SJCRH30 (cell line): ENCODE results near the gene ZNF410. TPM values are rescaled to one million over a fixed set of nuclear protein-coding genes. Genes with fewer than 3 reads are reported as not detected.
"Not testable (repeated sequence)": the region's sequence is repeated elsewhere in the genome, so short reads cannot be mapped to it uniquely, and the experiment has no call there.

Source experiments
- DNase-seq, 2 experiments: peaks; one replicate each; pipeline ENCODE4 v3.0.0-alpha.2; 2015 to 2020
- H3K27ac ChIP-seq: fragments of 250-450 bp; sonication (Bioruptor Pico); 2 replicates; pipeline ENCODE4 v1.5.1; 2020; ENCODE audit warnings: mild to moderate bottlenecking, moderate library complexity
- H3K27me3 ChIP-seq: fragments of 250-450 bp; sonication (Bioruptor Pico); 2 replicates; pipeline ENCODE4 v1.5.1; 2020; ENCODE audit warnings: mild to moderate bottlenecking, moderate library complexity
- H3K36me3 ChIP-seq: fragments of 250-450 bp; sonication (Bioruptor Pico); 2 replicates; pipeline ENCODE4 v1.5.1; 2020; ENCODE audit warnings: mild to moderate bottlenecking, moderate library complexity
- H3K4me1 ChIP-seq: fragments of 250-450 bp; sonication (Bioruptor Pico); 2 replicates; pipeline ENCODE4 v1.5.1; 2020; ENCODE audit warnings: mild to moderate bottlenecking, moderate library complexity
- H3K4me3 ChIP-seq: fragments of 250-450 bp; sonication (Bioruptor Pico); 2 replicates; pipeline ENCODE4 v1.5.1; 2020; ENCODE audit warnings: mild to moderate bottlenecking, moderate library complexity
- H3K9me3 ChIP-seq: fragments of 250-450 bp; sonication (Bioruptor Pico); replicated peaks from 2 replicates; pipeline ENCODE4 v1.5.1; 2020; ENCODE audit warnings: mild to moderate bottlenecking, moderate library complexity
- total RNA-seq: library from RNA; depleted of rRNA; stranded (reverse); fragments of >200 nt; shearing (Covaris generic); gene quantifications from 2 replicates; pipeline ENCODE4 v1.2.3, GENCODE V29; 2014

The ZNF410 gene
- total RNA-seq, 1 experiment from 2014 or later = 58.0 TPM

- H3K27ac ChIP-seq = no peak overlapping the region
- H3K9me3 ChIP-seq = no peaks in the 10 kb centered on the region
- no peak for DNase-seq
- H3K4me1 ChIP-seq = no peaks in the 10 kb centered on the region
- H3K27me3 ChIP-seq = no peaks in the 10 kb centered on the region
- H3K4me3 ChIP-seq = no peak overlapping the region
- H3K36me3 ChIP-seq = no peaks in the 10 kb centered on the region
Measured at GRCh38 chr14:73870525-73871235, 16.0 kb upstream of the ZNF410 start.

GRCh38 chr14:73873660-73874059, 13.0 kb upstream of the ZNF410 start:
- H3K4me3 ChIP-seq = no peak overlapping the region
- no peaks in the 10 kb centered on the region for H3K9me3 ChIP-seq
- H3K4me1 ChIP-seq = no peaks in the 10 kb centered on the region
- H3K36me3 ChIP-seq = no peaks in the 10 kb centered on the region
- H3K27ac ChIP-seq = no peak overlapping the region
- H3K27me3 ChIP-seq = no peaks in the 10 kb centered on the region
- DNase-seq = no peak

GRCh38 chr14:73877790-73878189, 8.9 kb upstream of the ZNF410 start:
- no peak overlapping the region for H3K4me3 ChIP-seq
- H3K4me1 ChIP-seq = no peaks in the 10 kb centered on the region
- H3K27ac ChIP-seq = no peak overlapping the region
- no peaks in the 10 kb centered on the region for H3K27me3 ChIP-seq
- no peaks in the 10 kb centered on the region for H3K9me3 ChIP-seq
- DNase-seq = no peak
- 0 out of 2 replicates have a peak, but pooled peaks cover 2% of the 10 kb centered on the region for H3K36me3 ChIP-seq

GRCh38 chr14:73878436-73878835, 8.2 kb upstream of the ZNF410 start:
- H3K4me1 ChIP-seq = no peaks in the 10 kb centered on the region
- no peaks in the 10 kb centered on the region for H3K27me3 ChIP-seq
- no peak overlapping the region for H3K4me3 ChIP-seq
- peak; percentile 4 to 15 for DNase-seq
- H3K36me3 ChIP-seq = 0 out of 2 replicates have a peak, but pooled peaks cover 2% of the 10 kb centered on the region
- H3K9me3 ChIP-seq = no peaks in the 10 kb centered on the region
- no peak overlapping the region for H3K27ac ChIP-seq

- H3K27me3 ChIP-seq = no peaks in the 10 kb centered on the region
- no peak overlapping the region for H3K27ac ChIP-seq
- H3K9me3 ChIP-seq = no peaks in the 10 kb centered on the region
- no peaks in the 10 kb centered on the region for H3K4me1 ChIP-seq
- H3K36me3 ChIP-seq = 0 out of 2 replicates have a peak, but pooled peaks cover 2% of the 10 kb centered on the region
- no peak for DNase-seq
- H3K4me3 ChIP-seq = no peak overlapping the region
Measured at GRCh38 chr14:73879027-73879426, 7.6 kb upstream of the ZNF410 start.

- Histone ChIP-seq H3K27me3 (no peaks in the 10 kb centered on the region), H3K4me1 (no peaks in the 10 kb centered on the region), H3K36me3 (0 out of 2 replicates have a peak, but pooled peaks cover 2% of the 10 kb centered on the region), H3K27ac (no peak overlapping the region), H3K4me3 (no peak overlapping the region), H3K9me3 (no peaks in the 10 kb centered on the region)
- DNase-seq = no peak
Measured at GRCh38 chr14:73884438-73885190, 2.0 kb upstream of the ZNF410 start.

GRCh38 chr14:73887318-73887616, 608 bp downstream of the ZNF410 start:
- peak in 1 of 2 experiments; percentile 57 for DNase-seq
- Histone ChIP-seq H3K27me3 (no peaks in the 10 kb centered on the region), H3K4me3 (peak overlapping the region; percentile 83), H3K27ac (peak overlapping the region; percentile 67), H3K36me3 (peaks cover 7% of the 10 kb centered on the region), H3K4me1 (no peaks in the 10 kb centered on the region), H3K9me3 (no peaks in the 10 kb centered on the region)

- H3K9me3 ChIP-seq = no peaks in the 10 kb centered on the region
- H3K27me3 ChIP-seq = no peaks in the 10 kb centered on the region
- peak overlapping the region; percentile 83 for H3K4me3 ChIP-seq
- H3K27ac ChIP-seq = peak overlapping the region; percentile 67; the same call in 1 of the 2 replicates
- H3K36me3 ChIP-seq = peaks cover 7% of the 10 kb centered on the region
- no peak for DNase-seq
- no peaks in the 10 kb centered on the region for H3K4me1 ChIP-seq
Measured at GRCh38 chr14:73887694-73888459, 1.2 kb downstream of the ZNF410 start.

- Histone ChIP-seq H3K9me3 (no peaks in the 10 kb centered on the region), H3K27me3 (no peaks in the 10 kb centered on the region), H3K4me1 (no peaks in the 10 kb centered on the region), H3K36me3 (peaks cover 10% of the 10 kb centered on the region), H3K27ac (no peak overlapping the region), H3K4me3 (no peak overlapping the region; the same call in 1 of the 2 replicates)
- DNase-seq = no peak
Measured at GRCh38 chr14:73888460-73888725, 1.7 kb downstream of the ZNF410 start.

GRCh38 chr14:73888971-73889370, 2.3 kb downstream of the ZNF410 start:
- H3K27ac ChIP-seq = no peak overlapping the region
- no peak for DNase-seq
- no peaks in the 10 kb centered on the region for H3K27me3 ChIP-seq
- no peaks in the 10 kb centered on the region for H3K9me3 ChIP-seq
- peaks cover 14% of the 10 kb centered on the region for H3K36me3 ChIP-seq
- H3K4me1 ChIP-seq = no peaks in the 10 kb centered on the region
- no peak overlapping the region for H3K4me3 ChIP-seq

GRCh38 chr14:73889376-73889775, 2.7 kb downstream of the ZNF410 start:
- Histone ChIP-seq H3K27me3 (no peaks in the 10 kb centered on the region), H3K4me3 (no peak overlapping the region), H3K4me1 (no peaks in the 10 kb centered on the region), H3K27ac (no peak overlapping the region), H3K9me3 (no peaks in the 10 kb centered on the region), H3K36me3 (peaks cover 15% of the 10 kb centered on the region)
- no peak for DNase-seq

- H3K36me3 ChIP-seq = peaks cover 59% of the 10 kb centered on the region
- H3K27me3 ChIP-seq, H3K9me3 ChIP-seq: not testable (repeated sequence)
Measured at GRCh38 chr14:73894180-73894687, 7.6 kb downstream of the ZNF410 start.

GRCh38 chr14:73895939-73896338, 9.3 kb downstream of the ZNF410 start:
- Histone ChIP-seq H3K27ac (no peak overlapping the region), H3K4me3 (no peak overlapping the region), H3K36me3 (peaks cover 64% of the 10 kb centered on the region), H3K27me3 (no peaks in the 10 kb centered on the region), H3K9me3 (no peaks in the 10 kb centered on the region), H3K4me1 (no peaks in the 10 kb centered on the region)
- no peak for DNase-seq

More at GRCh38 chr14:73894180-73894687, 7.6 kb downstream of the ZNF410 start:
- DNase-seq, H3K4me1 ChIP-seq, H3K4me3 ChIP-seq, H3K27ac ChIP-seq: not testable (repeated sequence)

- H3K4me1 ChIP-seq = no peaks in the 10 kb centered on the region
- no peak overlapping the region for H3K27ac ChIP-seq
- no peak for DNase-seq
- peaks cover 63% of the 10 kb centered on the region for H3K36me3 ChIP-seq
- H3K4me3 ChIP-seq = no peak overlapping the region
- H3K9me3 ChIP-seq = no peaks in the 10 kb centered on the region
- H3K27me3 ChIP-seq = no peaks in the 10 kb centered on the region
Measured at GRCh38 chr14:73896521-73896920, 9.9 kb downstream of the ZNF410 start.

GRCh38 chr14:73903028-73903427, 16.4 kb downstream of the ZNF410 start:
- H3K27me3 ChIP-seq = no peaks in the 10 kb centered on the region
- peaks cover 58% of the 10 kb centered on the region for H3K36me3 ChIP-seq
- no peak overlapping the region for H3K4me3 ChIP-seq
- H3K27ac ChIP-seq = no peak overlapping the region
- no peak for DNase-seq
- H3K4me1 ChIP-seq = no peaks in the 10 kb centered on the region
- no peaks in the 10 kb centered on the region for H3K9me3 ChIP-seq
